Right lobe of liver (tissue), 4 donors: ENCODE results near the gene JKAMP.

Experiments used
- POLR2A ChIP-seq: fragments of 450-650 bp; IDR thresholded peaks from one replicate; pipeline ENCODE4 v1.6.1; 2017; ENCODE audit warnings: antibody characterized with exemption, mild to moderate bottlenecking
- TF ChIP-seq, protein P1 (sequence below), 4 donors: fragments of 200-600 bp in 3 of 4; fragments of 450-650 bp in 1 of 4; IDR thresholded peaks; one replicate each; pipeline versions ENCODE4 v1.5.1 to v1.8.0; 2016 to 2022; ENCODE audit warnings: antibody characterized with exemption in 4 of 4, mild to moderate bottlenecking in 2 of 4
- donor health status: DM: no; HTN: no; CAD: no.
- donor health status: DM: no; HTN: no; CAD: no.
- donor health status: DM: no; HTN: yes; CAD: no.

DNA sequence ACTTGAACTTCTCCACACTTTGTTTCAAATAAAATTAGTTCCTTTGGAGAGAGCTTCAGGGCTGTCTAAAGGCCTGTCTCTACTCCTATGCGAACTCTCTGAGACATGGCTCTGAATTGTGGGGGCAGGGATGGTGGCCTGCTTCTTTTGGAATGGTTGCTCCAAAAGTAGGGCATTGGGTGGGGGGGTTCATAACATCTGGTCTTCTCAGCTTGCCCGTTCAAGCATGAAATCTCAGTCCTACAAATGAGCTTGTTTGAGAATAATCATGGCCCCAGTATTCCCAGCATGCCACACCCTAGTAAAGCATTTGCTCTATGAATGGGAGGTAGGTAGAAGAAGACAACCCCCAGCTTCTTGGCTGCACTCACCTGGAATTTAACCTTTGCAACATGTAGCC is 25.8 kb upstream of the JKAMP start:
- TF ChIP-seq, protein P1, sequence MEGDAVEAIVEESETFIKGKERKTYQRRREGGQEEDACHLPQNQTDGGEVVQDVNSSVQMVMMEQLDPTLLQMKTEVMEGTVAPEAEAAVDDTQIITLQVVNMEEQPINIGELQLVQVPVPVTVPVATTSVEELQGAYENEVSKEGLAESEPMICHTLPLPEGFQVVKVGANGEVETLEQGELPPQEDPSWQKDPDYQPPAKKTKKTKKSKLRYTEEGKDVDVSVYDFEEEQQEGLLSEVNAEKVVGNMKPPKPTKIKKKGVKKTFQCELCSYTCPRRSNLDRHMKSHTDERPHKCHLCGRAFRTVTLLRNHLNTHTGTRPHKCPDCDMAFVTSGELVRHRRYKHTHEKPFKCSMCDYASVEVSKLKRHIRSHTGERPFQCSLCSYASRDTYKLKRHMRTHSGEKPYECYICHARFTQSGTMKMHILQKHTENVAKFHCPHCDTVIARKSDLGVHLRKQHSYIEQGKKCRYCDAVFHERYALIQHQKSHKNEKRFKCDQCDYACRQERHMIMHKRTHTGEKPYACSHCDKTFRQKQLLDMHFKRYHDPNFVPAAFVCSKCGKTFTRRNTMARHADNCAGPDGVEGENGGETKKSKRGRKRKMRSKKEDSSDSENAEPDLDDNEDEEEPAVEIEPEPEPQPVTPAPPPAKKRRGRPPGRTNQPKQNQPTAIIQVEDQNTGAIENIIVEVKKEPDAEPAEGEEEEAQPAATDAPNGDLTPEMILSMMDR (IDR thresholded peaks at IDR 0.05), result no peak
- TF ChIP-seq POLR2A, result no peak
